Transverse colon (tissue), 4 donors: ENCODE measurements around the gene TMTC3. TPM values are rescaled to one million over a fixed set of nuclear protein-coding genes. Genes with fewer than 3 reads are reported as not detected.

ENCODE experiments used
- DNase-seq: peaks from one replicate; pipeline ENCODE4 v3.0.0-alpha.2; 2019
- H3K27ac ChIP-seq, 4 donors: fragments of 200-600 bp; sonication (generic); 2 replicates each; pipeline ENCODE4 v1.5.1; 2016 to 2018; ENCODE audit warnings: inconsistent platforms in 4 of 4
- H3K27me3 ChIP-seq: fragments of 200-600 bp; sonication (generic); 2 replicates; pipeline ENCODE4 v1.5.1; 2017; ENCODE audit warnings: inconsistent platforms
- H3K36me3 ChIP-seq, 4 donors: fragments of 200-600 bp; sonication (generic); 2 replicates each; pipeline ENCODE4 v1.5.1; 2017 to 2019; ENCODE audit warnings: inconsistent platforms in 4 of 4
- H3K4me1 ChIP-seq, 4 donors: fragments of 200-600 bp; sonication (generic); 2 replicates each; pipeline ENCODE4 v1.5.1; 2017 to 2020; ENCODE audit warnings: inconsistent platforms in 4 of 4
- H3K4me3 ChIP-seq, 4 donors: fragments of 200-600 bp; sonication (generic); 1 replicate in 1 of 4; 2 replicates in 3 of 4; pipeline versions ENCODE4 v1.5.1 to v1.6.1; 2017 to 2019; ENCODE audit warnings: inconsistent platforms in 4 of 4
- H3K9me3 ChIP-seq, 2 donors: fragments of 200-600 bp; sonication (generic); 2 replicates each; pipeline ENCODE4 v1.5.1; 2017 to 2019; ENCODE audit warnings: inconsistent platforms in 2 of 2
- CTCF ChIP-seq, 5 experiments: fragments of 200-600 bp in 3 of 5; fragments of 450-650 bp in 2 of 5; sonication (generic) in 3 of 5; IDR thresholded peaks; 1 replicate in 2 of 5; 2 replicates in 3 of 5; pipeline ENCODE4 v1.5.1; 2016 to 2017; ENCODE audit warnings: antibody characterized with exemption in 5 of 5, inconsistent platforms in 3 of 5, mild to moderate bottlenecking in 2 of 5, moderate library complexity in 1 of 5
- EP300 ChIP-seq: sonication (generic); formaldehyde crosslinking; IDR thresholded peaks from one replicate; pipeline ENCODE4 v1.6.1; 2017; ENCODE audit warnings: antibody characterized with exemption, low read depth
- POLR2A ChIP-seq: fragments of 450-650 bp; IDR thresholded peaks from one replicate; pipeline ENCODE4 v1.6.1; 2016; ENCODE audit warnings: antibody characterized with exemption, mild to moderate bottlenecking, moderate library complexity
- POLR2AphosphoS5 ChIP-seq, 3 donors: sonication (generic); formaldehyde crosslinking; IDR thresholded peaks; one replicate each; pipeline ENCODE4 v1.6.1; 2016; ENCODE audit warnings: antibody characterized with exemption in 3 of 3
- WGBS, 2 donors: methylation state at CpG; one replicate each; pipeline ENCODE4 v1.1.5; 2018; ENCODE audit warnings: low coverage in 1 of 2; 5-methylcytosine and 5-hydroxymethylcytosine counted together
- in situ Hi-C, 4 donors: fragments of 200-750 bp; cut with MboI; loops; one replicate each; pipeline versions ENCODE4 v1.15.0 to v1.15.1; 2017; ENCODE audit warnings: low sequenced_read_pairs in 3 of 4, low pct_ligation_motif_present in 1 of 4, low pct_unique_long_range_greater_than_20kb in 1 of 4
- intact Hi-C: fragments of 100-400 bp; cut with DNase I; formaldehyde crosslinking; loops from one replicate; pipeline ENCODE4 v1.15.1; 2023; ENCODE audit warnings: low total_unique reads
- total RNA-seq, 4 donors: library from RNA; depleted of rRNA; stranded (reverse); fragments of >200 nt; gene quantifications; one replicate each; pipeline ENCODE4 v1.1.0, GENCODE V29; 2016

Gene TMTC3
- total RNA-seq, 4 donors from 2014 or later = 2.2 to 15.9 (median 10.0) TPM

GRCh38 chr12:88145567-88146505 lies 3.7 kb downstream of the TMTC3 start:
- Histone ChIP-seq H3K36me3 (no peaks in the 10 kb centered on the region), H3K4me1 (peaks cover 11 to 34% (median 17%) of the 10 kb centered on the region in 4 donors), H3K4me3 (no peak overlapping the region), H3K27me3 (no peaks in the 10 kb centered on the region), H3K9me3 (no peaks in the 10 kb centered on the region), H3K27ac (no peak overlapping the region)
- in situ Hi-C loops = loop anchor here in 2 of 4 donors (25.0 kb wide), 1 partner anchor 841 kb away; no protein-coding TSS in a partner anchor
- WGBS, 2 donors = 78 to 89% methylated on average over 4 to 5 of the region's 5 CpGs
- TF ChIP-seq CTCF (IDR thresholded peaks at IDR 0.05) (no peak), EP300 (no peak), POLR2AphosphoS5 (IDR thresholded peaks at IDR 0.05) (no peak), POLR2A (no peak)
- intact Hi-C loops = loop anchor here (10.0 kb wide), 1 partner anchor 429 kb away; no protein-coding TSS in a partner anchor
- DNase-seq = no peak

DNA sequence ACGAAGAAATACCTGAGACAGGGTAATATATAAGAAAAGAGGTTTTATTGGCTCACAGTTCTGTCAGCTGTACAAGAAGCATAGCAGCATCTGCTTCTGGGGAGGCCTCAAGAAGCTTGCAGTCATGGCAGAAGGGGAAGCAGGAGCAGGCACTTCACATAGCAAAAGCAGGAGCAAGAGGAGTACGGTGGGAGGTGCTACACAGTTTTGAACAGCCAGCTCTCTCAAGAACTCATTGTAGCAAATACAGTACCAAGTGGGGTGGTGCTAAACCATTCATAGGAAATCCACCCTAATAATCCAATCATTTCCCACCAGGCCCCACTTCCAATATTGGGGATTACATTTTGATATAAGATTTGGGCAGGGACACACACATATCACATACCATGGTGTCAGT lies 8.0 kb downstream of the TMTC3 start:
- no peak for DNase-seq
- H3K4me3 ChIP-seq = no peak overlapping the region
- H3K27me3 ChIP-seq = no peaks in the 10 kb centered on the region
- no peaks in the 10 kb centered on the region for H3K9me3 ChIP-seq
- in situ Hi-C loops (no loop called here), intact Hi-C loops (no loop called here)
- no peak overlapping the region for H3K27ac ChIP-seq
- TF ChIP-seq POLR2A = no peak
- no peak for TF ChIP-seq POLR2AphosphoS5 (IDR thresholded peaks at IDR 0.05)
- TF ChIP-seq CTCF (IDR thresholded peaks at IDR 0.05) = no peak
- TF ChIP-seq EP300 = no peak
- H3K4me1 ChIP-seq = peaks cover 0 to 7% (median 0%) of the 10 kb centered on the region in 4 donors
- 100% methylated on average over 2 of the region's 2 CpGs for WGBS, 2 donors
- H3K36me3 ChIP-seq = no peaks in the 10 kb centered on the region

DNA sequence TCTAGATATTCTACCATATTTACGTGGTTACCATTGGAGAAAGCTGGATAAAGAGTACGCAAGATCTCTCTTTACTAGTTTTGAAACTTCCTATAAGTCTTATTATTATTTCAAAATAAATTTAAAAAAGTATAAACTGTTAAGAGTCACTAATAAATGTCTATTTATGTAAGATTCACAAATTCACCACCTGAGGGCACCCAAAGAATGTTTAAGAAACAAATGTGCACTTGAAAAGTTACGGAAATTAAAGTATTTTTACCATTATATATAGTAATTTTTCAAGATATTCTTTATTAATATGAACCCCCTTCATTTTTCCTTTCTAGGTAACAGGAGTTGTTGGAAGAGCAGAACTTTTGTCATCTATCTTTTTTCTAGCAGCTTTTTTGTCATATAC lies 11.9 kb downstream of the TMTC3 start:
- no peaks in the 10 kb centered on the region for H3K9me3 ChIP-seq
- TF ChIP-seq POLR2A = no peak
- TF ChIP-seq EP300 = no peak
- TF ChIP-seq POLR2AphosphoS5 (IDR thresholded peaks at IDR 0.05) = no peak
- TF ChIP-seq CTCF (IDR thresholded peaks at IDR 0.05) = peak in 4 of 5 experiments; percentile 15 to 36 (median 24)
- no peaks in the 10 kb centered on the region for H3K27me3 ChIP-seq
- no peak overlapping the region for H3K27ac ChIP-seq
- H3K4me3 ChIP-seq = no peak overlapping the region
- intact Hi-C loops (no loop called here), in situ Hi-C loops (no loop called here)
- no peak for DNase-seq
- H3K36me3 ChIP-seq = no peaks in the 10 kb centered on the region
- WGBS, 2 donors = 78 to 82% methylated on average over 3 of the region's 3 CpGs
- peaks cover 0 to 19% (median 0%) of the 10 kb centered on the region in 4 donors for H3K4me1 ChIP-seq

- Histone ChIP-seq H3K27ac (peak overlapping the region in 2 of 4 donors; percentile 3 to 24), H3K4me1 (peaks cover 0 to 19% (median 0%) of the 10 kb centered on the region in 4 donors), H3K9me3 (no peaks in the 10 kb centered on the region), H3K36me3 (no peaks in the 10 kb centered on the region), H3K4me3 (no peak overlapping the region), H3K27me3 (no peaks in the 10 kb centered on the region)
- WGBS, 2 donors = 43 to 55% methylated on average over 1 of the region's 1 CpG
- TF ChIP-seq EP300 (no peak), POLR2AphosphoS5 (IDR thresholded peaks at IDR 0.05) (no peak), POLR2A (no peak), CTCF (IDR thresholded peaks at IDR 0.05) (no peak)
- in situ Hi-C loops = no loop called here
- intact Hi-C loops = no loop called here
- no peak for DNase-seq
Observed at GRCh38 chr12:88156075-88156654, 14.1 kb downstream of the TMTC3 start.
